ENCODE results near the gene C20orf173.
A peak's percentile ranks its signal among the peaks of the same experiment; 100 is the strongest.
"Not testable (repeated sequence)": the region's sequence is repeated elsewhere in the genome, so short reads cannot be mapped to it uniquely, and the experiment has no call there.

Gene C20orf173, protein sequence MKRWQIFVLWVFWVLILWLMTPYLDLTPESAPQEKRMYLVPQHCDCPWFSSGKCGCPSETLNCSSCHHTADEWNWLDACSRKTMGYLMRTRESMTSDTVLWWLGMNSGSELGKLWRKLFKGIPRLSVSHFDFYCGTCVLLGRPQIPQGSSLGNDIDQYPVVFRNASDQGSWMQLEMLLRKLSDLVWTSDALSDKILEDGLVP

GRCh38 chr20:35529552-35529951 is at the start of gene C20orf173:
TSS of gene C20orf173 (minus strand) at chr20:35529652. CDS start at chr20:35529373, 279 bp downstream.
- DNase-seq (ENCODE audit: low spot score), result no peak

DNA sequence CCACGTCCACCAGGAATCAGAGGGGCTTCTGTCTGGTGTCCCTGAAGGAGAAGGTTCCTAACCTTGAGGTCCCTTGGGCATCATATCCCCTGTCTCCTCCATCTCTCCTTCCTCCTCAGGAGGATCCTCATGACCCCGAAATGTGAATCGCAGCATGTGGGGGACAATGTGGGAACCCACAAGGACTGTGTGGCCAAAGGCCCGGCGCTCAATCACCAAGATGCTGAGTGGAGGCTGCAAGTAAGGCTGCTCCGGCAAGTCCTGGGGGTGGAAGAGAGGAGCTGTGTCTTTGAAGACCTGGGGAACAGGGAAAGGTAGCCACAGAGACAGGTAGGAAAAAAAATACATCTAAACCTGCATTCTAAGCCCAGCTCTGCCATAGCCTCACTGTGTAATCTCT is 49.7 kb upstream of the C20orf173 start:
- DNase-seq (ENCODE audit: low spot score), result no peak

DNA sequence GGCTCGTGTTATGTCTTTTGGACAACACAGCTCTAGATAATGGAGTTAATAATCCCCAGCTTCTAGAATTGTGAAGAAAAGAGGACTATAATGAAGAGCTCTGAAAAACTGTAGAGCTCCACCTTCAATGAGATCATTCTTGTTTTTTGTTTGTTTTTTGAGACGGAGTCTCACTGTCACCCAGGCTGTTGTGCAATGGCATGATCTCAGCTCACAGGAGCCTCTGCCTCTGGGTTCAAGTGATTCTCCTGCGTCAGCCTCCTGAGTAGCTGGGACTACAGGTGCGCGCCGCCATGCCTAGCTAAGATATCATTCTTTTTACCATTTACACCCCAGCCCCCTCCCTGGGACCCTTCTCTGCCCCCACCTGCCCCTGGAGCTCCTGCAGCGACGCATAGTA is 49.0 kb upstream of the C20orf173 start:
- DNase-seq (ENCODE audit: low spot score), result no peak

GRCh38 chr20:35576816-35577215 is 47.4 kb upstream of the C20orf173 start:
- DNase-seq (ENCODE audit: low spot score), result no peak

DNA sequence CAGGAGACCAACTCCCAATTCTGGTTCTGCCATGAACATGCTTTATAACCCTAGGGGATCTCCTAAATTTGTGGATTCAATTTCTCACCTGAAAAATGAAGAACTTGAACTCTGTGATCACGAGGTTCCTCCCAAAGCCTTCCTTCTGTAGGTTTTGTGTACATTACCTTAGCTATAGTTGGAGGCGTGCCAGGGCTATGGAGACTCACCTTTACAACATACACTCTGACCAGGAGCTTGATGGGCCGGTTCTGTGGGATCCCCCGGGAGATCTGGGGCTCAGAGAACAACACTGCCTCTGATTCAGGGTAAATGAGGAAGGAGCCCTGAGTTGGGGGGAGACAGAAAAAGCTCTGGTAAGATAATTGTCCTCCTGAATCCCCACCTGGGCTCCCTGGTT is 46.5 kb upstream of the C20orf173 start:
- no peak for DNase-seq (ENCODE audit: low spot score)

- DNase-seq (ENCODE audit: low spot score), result no peak
These were observed 43.4 kb upstream of the C20orf173 start for GRCh38 chr20:35572838-35573237.

GRCh38 chr20:35571555-35571954 is 42.1 kb upstream of the C20orf173 start:
- DNase-seq (ENCODE audit: low spot score), result no peak

GRCh38 chr20:35568645-35569044 is 39.2 kb upstream of the C20orf173 start:
- DNase-seq (ENCODE audit: low spot score), result peak; percentile 37

DNA sequence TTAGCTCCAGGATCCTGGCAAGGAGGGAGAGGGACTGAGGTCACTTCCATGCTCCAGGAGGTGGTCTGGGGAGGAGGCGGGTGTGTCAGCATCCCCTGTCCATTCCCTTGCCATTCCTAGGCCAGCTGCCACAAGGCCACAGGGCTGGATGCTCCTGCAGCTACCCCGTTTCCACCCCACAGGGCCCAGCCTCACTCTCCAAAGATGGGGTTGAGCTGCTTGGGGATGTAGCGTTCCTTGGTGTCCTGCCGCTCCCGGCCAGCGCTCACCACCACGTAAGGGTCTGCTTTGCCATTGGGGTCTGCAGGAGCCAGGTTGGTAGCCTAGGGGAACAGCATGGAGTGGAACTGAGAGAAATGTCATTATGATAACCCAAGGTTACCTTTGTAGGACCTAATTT is 35.5 kb upstream of the C20orf173 start:
- DNase-seq (ENCODE audit: low spot score), result no peak

DNA sequence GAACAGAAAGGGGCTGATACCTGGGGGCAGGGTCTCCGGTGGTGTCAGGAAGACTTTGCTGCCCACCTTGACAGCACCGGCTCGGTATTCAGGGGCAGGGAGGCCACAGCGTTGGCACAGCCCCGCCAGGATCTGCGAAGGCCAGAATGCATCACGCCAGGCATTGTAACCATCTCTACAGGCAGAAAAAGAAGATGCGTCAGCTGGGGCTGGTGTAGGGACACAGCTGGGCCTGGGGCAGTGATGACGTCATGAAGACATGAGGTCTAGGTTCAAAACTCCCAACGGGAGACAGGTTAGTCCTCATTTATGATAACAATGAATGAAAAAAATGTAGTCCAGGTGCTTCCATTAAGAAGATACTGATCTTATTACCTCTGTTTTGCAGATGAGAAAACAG is 34.4 kb upstream of the C20orf173 start:
- DNase-seq (ENCODE audit: low spot score), result no peak

- no peak for DNase-seq (ENCODE audit: low spot score)
These were observed 33.2 kb upstream of the C20orf173 start for GRCh38 chr20:35562541-35563110.

DNA sequence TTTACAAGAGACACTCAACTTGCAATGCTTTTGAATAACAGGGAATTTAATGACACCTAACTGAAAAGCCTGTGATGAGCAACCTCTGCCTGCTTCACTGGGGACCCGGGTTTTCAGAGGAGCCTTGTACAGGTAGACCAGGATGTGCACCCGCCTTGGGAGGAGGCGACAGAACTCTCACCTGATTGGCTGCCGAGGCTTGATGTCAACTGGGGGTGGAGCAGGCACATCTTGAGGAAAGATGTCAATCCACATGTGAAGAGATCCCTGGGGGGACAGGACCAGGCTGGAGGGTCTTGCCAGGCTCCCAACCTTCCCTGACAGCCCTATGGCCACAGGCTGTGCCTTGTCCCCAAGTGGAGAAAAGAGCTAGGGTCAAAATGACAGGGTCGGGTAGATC is 32.2 kb upstream of the C20orf173 start:
- DNase-seq (ENCODE audit: low spot score), result no peak

DNA sequence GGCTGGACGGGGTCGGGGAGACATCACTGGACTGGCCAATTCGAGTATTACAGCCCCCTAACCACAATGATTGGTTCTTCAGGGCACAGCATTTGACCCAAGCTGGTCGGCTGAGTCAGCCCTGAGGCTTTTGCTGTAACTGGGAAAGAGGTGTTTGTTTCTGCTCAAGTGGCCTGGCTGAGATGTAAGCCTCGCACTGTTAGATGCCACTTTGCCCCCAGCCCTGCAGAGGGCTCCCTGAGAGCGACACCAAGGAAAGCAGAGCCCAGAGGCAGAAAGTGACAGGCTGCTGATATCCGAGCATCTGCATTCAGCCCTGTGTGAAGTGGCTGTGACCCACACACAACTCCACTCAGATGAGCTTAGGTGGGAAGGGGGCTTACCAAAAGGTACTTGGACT is 31.8 kb upstream of the C20orf173 start:
- DNase-seq (ENCODE audit: low spot score), result peak; percentile 81

DNA sequence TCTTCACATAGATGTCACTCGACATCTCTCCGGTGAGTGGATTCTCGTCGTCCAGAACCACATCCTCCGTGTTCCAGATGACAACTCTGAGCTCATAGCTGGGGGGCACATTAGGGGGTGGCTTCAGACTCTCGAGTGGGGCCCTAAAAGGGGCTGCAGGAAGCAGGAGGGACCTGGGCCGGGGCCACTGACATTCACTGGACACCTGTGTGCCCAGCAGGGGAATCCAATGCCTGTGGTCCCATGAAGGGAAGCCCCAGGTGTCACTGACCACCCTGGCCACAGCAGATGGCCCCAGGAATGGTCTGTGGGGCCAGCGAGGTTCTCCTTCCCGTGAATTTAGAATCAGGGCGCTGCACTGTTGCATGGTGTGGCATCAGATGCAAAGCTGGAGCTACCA is 31.1 kb upstream of the C20orf173 start:
- no peak for DNase-seq (ENCODE audit: low spot score)

GRCh38 chr20:35560105-35560511 is 30.7 kb upstream of the C20orf173 start:
- no peak for DNase-seq (ENCODE audit: low spot score)

- DNase-seq (ENCODE audit: low spot score), result no peak
These were observed 29.7 kb upstream of the C20orf173 start for GRCh38 chr20:35559042-35559693.

DNA sequence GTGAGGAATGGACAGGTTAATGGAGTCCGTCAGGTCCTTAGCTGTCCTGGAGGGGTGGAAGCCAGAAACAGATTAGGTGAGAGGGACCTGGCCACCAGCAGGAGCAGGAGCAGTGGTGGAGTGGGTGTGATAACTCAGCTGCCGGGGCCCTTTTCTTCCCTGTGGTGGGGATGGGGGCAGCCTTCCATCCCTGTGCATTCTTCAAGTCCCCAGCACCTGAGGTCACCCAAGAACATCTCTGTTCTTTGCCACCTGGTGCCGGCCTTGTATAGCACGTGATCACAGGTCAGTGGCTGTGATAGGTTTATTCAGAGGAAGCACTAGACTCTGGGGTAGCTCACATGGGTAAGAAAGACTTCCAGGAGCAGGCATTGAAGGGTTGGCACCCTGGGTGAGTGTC is 29.0 kb upstream of the C20orf173 start:
- no peak for DNase-seq (ENCODE audit: low spot score)

DNA sequence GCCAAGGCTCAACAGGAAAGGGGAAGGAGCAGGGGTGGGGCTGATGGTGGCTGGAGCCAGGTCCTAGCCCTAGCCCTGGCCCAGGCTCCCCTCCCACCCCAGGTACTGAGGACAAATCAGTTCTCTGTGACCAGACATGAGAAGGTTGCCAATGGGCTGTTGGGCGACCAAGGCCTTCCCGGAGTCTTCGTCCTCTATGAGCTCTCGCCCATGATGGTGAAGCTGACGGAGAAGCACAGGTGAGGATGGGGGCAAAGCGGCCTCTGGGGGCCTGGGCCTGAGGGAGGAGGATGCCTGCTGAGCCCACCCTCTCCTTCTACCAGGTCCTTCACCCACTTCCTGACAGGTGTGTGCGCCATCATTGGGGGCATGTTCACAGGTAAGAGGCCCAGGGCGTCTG is 27.4 kb upstream of the C20orf173 start:
- DNase-seq (ENCODE audit: low spot score), result no peak

DNA sequence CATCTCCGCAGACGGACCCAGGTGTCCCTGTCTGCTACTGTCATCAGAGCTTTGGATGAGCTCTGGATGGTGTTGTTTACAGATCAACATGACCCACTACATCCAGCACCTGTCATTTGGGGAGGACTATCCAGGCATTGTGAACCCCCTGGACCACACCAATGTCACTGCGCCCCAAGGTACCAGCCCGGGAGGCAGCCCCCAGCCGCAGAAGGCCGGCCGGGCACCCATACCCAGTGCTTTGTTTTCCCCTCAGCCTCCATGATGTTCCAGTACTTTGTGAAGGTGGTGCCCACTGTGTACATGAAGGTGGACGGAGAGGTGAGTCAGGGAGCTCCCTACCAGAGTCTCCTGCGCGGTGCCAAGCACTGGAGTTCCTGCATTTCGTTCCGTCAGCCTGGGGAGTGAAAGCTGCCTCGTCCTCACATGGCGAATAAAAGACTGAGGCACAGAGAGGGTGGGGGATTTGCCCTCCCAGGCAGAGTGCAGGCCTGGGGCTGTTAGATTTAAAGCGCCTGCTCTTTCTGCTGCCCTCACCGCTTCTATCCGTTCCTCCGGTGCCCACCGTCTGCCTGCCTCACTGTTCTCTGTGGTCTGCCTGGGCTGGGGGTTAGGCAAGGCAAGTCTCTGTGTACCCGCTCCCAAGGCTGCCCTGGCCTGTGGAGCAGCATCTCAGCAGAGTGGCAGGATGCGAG is 26.6 kb upstream of the C20orf173 start:
- no peak for DNase-seq (ENCODE audit: low spot score)

DNA sequence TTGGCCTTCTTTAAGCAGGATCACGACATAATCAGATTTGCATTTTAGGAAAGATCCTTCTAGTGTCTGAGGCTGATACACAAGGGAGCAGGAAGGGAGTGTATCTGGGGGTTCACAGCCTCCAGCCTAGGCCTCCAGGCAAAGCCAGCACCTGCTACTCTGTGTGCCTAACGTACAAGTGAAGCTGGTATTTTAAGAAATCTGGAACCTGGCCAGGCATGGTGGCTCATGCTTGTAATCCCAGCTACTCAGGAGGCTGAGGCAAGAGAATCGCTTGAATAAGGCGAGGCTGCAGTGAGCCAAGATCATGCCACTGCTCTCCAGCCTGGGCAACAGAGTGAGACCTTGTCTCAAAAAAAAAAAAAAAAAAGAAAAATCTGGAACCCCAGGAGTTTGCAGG is 26.0 kb upstream of the C20orf173 start:
- not testable (repeated sequence) for DNase-seq (ENCODE audit: low spot score)

GRCh38 chr20:35552914-35553313 is 23.5 kb upstream of the C20orf173 start:
- DNase-seq (ENCODE audit: low spot score), result no peak

DNA sequence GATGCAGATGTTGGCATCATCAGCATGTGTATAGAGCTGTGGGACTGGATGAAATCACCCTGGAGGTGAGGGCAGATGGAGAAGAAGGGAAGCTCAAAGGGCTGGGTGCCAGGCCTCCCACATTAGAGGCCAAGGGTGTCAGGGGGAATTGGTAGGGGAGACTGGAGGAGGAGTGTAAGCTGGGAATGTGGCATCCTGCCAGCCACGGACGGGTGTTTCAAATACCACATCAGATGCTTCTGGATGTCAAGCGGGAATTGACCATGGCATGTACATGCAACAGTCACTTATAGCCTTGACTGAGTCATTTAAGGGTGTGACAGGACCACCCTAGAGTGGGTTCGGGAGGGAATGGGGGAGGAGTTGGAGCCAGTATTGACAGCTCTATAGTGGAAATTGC is 22.1 kb upstream of the C20orf173 start:
- DNase-seq (ENCODE audit: low spot score), result no peak

DNA sequence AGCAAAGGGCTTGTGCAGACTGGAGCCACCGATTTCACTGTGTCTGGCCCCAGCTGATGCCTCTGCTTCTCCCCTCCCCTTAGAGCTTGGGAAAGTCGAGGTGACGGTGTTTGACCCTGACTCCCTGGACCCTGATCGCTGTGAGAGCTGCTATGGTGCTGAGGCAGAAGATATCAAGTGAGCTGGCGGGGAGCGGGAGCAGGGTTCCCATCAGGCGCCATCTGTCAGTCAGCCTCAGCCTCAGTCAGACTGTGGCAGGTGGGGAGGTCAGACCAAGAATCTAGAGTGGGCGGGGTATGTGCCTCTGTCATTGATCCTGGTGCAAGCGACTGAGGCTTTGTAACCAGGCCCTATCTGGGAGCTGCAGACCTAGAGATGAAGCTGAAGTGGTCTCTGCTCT is 17.9 kb upstream of the C20orf173 start:
- DNase-seq (ENCODE audit: low spot score), result no peak

Data from NAMALWA (cell line).